GM21786 (cell line): ENCODE measurements around the gene POLN.

Experiments
- ATAC-seq: cut with Tn5 transposase; IDR thresholded peaks from one replicate; pipeline ENCODE4 v1.9.1; 2021; ENCODE audit not compliant: unreplicated experiment

Gene POLN

DNA sequence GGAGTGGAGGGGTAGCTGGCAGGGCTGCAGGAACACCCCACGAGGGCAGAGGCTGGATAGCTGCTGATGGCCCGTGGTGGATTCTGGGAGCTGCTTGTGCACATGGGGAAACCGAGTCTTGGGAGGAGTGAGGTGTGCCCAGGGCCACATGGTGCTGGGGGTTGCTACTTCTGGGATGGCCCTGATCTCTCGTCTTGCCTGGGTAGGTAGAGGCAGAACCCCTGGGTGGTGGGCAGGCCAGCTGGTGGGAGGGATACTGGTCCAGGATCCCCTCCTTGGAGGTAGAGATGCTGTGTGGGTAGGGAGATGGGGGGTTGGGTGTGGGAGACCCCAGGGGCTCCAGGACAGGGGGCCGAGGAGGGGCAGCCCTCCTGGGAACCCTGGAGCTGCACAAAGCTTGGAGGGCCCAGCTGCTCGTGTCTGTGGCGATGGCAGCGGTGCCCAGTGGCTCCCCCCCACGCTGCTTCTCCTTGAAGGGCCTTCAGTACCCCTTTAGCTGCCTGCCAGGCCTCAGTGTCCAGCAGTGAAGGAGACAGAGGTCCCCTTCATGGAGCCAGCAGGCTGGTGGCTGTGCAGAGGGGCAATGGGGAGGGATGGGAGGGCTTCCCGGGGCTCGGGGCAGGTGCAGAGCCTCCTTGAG lies 179.6 kb downstream of the POLN start:
- no peak for ATAC-seq

DNA sequence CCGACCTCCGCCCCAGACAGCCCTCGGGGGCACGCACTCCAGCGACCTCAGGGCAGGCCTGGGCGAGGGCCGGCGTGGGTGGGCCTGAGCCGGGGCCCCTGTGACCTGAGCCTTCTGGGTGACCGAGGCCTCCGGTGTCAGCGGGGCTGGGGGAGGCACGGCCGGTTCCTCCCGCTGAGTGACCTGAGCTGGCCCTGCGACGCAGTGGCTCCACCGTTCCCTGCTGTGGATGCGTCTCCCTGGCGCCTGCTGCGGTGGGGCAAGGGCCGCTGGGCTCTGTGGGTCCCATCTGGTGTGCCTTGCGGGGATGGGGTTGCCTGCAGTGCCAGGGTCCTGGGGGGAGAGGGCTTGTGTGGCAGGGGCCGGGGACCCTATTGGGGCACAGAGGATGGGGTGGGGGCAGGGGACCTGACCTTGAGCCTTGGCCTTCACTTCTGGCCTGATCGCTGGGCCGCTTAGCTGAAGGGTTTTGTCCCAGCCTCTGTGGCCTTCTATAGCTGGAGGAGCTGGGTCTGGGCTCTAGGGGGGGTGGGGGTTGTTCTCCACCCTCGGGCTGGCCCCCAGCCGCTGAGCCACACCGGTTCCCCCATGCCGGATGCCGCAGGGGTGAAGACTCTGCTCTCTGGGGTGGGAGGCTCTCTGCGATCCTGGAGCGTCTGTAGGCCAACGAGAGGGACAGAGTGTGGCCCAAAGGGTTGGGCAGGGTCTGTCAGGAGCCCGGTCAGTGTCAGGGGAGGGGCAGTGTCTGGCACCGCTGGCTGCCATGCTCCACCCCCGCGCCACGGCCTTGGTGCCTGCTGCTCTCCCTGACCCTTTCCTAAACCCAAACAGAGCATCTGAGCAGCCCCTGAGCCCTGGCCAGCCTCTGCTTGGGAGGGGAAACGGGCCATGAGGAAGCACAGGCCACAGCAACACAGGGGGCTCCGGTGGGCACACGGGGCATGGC lies 180.5 kb downstream of the POLN start:
- no peak for ATAC-seq

DNA sequence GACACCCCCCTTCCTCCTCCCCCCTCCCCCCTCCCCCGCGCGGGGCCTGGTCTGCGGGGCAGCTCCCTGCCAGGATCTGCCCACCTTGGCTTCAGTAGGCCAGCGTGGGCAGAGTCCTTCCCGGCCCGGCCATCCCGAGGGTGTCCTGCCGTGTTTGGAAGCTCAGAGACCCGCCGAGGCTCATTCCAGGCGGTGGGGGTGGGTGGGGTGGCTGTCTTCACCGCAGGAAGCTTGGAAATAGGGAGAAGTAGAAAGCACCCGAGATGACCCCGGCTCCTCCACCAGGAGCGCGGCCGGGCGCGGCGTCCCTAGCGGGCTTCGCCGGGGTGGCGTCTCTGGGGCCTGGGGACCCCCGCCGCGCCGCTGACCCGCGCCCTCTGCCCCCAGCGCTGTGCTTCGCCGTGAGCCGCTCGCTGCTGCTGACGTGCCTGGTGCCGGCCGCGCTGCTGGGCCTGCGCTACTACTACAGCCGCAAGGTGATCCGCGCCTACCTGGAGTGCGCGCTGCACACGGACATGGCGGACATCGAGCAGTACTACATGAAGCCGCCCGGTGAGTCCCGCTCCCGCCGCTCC lies 181.2 kb downstream of the POLN start:
- no peak for ATAC-seq

DNA sequence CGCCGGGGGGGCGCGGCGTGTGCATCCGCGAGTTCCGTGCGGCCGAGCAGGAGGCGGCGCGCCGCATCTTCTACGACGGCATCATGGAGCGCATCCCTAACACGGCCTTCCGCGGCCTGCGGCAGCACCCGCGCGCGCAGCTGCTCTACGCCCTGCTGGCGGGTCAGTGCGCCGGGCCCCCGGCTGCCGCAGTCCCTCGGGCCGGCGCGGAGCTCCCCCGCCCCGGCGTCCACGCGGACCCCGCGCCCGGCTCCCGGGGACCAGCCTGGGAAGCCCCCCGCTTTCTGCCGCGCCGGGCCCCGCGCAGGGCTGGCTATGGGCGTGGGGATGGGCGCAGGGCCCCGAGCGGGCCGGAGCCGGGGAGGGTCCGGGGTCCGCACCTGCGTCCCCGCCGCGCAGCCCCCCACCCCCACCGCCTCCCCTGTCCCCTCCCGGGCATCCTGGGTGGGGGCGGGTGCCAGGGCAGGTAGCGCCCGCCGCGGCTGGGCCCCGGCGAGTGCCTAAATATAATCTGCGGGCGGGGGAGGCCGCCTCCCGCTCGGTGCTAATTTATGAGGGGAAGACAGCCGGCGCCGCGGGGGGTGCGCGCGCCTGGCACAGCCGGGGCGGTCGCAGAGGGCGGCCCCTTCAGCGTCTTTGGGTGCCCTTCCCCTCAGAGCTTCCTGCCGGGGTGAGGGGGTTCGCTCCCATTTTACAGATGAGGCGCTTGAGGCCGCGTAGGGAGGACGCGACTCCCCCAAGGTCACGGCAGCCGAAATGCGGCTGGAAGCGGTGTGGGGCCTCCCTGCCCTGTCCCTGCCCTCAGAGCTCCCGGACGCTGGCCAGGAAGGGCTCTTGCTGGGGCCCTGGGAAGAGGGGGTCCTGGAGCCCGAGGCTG lies 182.0 kb downstream of the POLN start:
- ATAC-seq: no peak

DNA sequence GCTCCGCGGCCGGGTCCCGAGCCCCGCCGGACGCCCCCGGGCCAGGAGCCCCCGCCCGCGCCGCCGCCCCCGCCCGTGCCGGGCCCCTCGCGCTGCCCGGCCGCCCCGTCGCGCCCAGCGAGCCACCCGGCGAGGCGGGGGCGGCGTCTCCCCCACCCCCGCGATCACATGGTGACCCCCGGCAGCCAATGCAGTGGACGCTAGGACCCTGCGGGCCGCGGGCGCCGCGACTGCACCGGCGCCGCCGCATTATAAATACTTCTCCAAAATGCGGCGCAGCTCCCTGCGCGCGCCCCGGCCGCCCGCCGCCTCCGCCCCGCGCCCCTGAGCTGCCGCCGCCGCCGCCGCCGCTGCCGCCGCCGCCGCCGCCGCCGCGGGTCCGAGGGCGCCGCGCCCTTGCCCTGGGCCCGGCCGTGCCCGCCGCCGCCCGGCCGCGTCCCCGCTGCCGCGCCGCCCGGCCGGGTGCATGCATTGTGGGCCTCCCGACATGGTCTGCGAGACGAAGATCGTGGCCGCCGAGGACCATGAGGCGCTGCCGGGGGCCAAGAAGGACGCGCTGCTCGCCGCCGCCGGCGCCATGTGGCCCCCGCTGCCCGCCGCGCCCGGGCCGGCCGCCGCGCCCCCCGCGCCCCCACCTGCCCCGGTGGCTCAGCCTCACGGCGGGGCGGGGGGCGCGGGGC lies 182.7 kb downstream of the POLN start, which contains the start of gene NAT8L:
Gene NAT8L, plus strand, starts transcription at position 282 of the 680 bp plus-strand sequence. Its CDS starts 185 bp downstream, at position 467.
- ATAC-seq: no peak

DNA sequence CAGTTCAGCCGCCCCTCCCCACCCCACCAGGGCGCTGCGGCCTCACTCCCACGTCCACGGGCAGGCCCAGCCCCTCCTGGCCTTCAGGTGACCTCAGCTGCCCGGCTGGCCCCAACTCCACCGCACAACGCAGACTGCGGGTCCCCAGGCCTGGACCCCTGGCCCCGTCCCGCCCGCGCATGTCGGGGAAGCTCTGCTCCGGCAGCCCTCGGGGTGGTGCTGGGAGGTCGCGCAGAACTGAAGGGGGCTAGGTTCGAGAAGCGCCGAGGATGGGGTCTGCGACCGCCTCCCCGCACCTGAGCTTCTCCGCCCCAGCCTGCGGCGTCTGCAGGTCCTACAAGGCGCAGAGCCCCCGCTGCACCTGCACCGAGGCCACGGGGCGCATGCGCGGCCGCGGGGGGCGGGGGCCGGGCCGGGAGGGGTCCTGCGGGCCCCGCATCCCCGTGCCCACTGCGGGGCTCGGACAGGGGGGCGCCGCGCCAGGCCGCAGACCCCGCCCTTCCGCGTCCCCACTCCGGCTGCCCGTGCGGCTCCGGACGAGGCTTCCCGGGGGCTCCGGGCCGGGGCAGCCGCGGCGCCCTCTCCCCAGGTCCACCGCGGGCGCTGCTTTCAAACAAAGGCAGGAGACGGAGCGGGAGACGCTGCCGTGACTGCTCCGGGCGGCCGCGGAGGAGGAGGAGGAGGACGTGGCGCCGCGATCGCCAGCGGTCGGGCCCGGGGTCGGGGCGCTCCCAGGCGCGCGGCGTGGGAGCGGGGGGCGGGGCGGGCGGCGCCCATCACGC lies 183.5 kb downstream of the POLN start:
- ATAC-seq: no peak

- ATAC-seq: no peak
These were observed 184.4 kb downstream of the POLN start for GRCh38 chr4:2057382-2058065.

DNA sequence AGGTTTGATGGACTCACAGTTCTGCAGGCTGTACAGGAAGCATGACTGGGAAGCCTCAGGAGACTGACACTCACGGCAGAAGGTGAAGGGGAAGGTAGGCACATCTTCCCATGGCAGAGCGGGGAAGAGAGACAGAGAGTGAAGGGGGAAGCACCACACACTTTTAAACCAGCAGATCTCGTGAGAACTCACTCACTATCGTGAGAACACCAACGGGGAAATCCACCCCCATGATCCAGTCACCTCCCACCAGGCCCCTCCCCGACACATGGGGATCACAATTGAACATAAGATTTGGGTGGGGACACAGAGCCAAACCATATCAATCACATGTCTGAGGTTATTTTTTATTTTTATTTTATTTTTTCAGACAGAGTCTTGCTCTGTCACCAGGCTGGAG lies 187.7 kb downstream of the POLN start:
- no peak for ATAC-seq

GRCh38 chr4:2051086-2051485 lies 190.8 kb downstream of the POLN start:
- no peak for ATAC-seq

DNA sequence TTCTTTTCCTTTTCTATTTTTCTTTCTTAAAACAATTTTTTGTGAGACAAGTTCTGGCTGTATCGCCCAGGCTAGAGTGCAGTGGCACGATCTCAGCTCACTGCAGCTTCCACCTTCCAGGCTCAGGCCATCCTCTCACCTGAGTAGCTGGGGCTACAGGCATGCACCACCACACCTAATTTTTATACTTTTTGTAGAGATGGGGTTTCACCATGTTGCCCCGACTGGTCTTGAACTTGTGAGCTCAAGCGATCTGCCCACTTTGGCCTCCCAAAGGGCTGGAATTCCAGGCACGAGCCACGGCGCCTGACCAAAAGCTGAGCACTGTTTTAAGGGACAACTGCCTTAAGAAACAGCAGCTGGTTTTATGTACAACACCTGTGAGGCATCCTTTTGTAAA lies 192.1 kb downstream of the POLN start:
- no peak for ATAC-seq

- no peak for ATAC-seq
These were observed 192.5 kb downstream of the POLN start for GRCh38 chr4:2049381-2049780.

DNA sequence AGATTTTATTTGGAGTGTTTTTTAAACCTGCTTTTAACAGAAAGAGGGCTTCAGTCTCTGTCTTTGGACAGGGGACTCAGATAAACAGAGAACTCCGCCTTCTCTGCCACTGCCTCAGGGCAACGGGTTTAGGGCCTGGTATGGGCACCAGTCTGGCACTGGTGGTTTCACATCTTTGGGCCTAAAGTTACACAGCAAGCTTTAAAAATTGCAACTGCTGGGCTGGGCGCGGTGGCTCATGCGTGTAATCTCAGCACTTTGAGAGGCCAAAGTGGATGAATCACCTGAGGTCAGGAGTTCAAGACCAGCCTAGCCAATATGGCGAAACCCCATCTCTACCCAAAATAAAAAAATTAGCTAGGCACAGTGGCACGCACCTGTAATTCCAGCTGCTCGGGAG lies 193.1 kb downstream of the POLN start:
- no peak for ATAC-seq

DNA sequence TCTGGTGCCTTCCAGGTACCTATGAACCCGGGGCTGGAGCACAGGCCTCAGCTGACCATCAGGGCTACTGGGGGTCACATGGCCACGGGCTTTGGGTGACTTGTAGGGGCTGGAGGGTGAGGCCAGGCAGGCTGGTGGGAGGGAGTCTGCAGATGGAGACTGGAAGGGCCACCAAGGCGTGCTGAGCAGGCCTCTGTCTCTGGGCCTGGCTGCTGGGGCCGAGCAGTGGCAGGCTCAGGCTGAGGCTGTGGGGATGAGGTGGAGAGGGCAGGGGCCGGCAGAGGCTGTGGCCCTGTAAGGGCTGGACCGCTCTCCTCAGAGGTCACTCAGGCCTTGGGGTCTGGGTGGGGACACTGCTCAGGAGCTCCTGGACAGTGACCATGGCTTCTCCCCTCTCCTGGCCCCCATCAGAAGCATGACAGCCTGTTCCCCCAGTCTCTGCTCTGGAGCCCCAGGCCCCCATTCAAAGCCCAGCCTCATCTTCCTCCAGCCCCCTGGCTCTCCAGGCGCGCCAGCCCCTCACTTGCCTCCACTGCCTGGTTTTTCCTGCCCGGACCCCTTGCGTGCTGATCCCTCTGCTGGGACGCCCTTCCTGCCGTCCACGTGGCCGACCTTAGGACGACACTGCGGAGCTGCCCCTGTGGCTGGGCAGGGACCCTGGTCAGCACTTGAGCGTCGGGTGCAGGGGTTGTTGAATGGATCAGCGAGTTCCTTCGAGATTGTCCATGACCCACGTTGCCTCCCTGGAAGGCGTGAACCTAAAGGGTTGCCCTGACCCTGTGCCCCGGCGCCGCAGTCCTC lies 193.9 kb downstream of the POLN start:
- no peak for ATAC-seq

DNA sequence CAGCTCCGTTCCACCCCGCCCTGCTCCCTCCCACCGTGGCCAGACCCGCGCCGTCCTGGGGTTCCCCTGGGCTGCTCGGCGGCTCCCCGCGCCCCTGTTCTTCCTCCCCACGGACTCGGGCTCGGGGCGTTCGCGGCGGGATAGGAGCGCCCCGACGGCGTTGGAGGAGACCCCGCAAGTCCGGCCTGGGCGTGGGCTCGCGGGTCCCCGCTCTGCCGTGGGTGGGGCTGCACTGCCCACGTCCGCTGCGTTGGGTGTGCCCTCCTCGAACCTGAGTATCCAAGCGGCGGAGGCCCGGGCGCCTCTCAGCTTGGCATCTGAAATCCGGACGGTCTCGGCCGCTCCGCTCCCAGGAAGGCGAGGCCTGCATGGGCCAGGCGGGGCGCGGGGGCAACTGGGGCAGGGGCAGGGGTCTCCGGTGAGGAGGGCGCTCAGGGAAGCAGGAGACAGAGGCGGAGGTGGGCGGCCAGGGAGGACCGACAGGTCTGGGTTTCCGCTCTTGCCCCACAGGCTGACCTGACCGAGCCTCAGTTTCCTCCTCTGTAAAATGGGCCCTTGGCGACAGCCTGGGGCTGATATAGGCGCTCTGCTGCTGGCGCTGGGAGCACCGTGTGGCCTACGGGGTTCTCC lies 194.8 kb downstream of the POLN start:
- no peak for ATAC-seq

DNA sequence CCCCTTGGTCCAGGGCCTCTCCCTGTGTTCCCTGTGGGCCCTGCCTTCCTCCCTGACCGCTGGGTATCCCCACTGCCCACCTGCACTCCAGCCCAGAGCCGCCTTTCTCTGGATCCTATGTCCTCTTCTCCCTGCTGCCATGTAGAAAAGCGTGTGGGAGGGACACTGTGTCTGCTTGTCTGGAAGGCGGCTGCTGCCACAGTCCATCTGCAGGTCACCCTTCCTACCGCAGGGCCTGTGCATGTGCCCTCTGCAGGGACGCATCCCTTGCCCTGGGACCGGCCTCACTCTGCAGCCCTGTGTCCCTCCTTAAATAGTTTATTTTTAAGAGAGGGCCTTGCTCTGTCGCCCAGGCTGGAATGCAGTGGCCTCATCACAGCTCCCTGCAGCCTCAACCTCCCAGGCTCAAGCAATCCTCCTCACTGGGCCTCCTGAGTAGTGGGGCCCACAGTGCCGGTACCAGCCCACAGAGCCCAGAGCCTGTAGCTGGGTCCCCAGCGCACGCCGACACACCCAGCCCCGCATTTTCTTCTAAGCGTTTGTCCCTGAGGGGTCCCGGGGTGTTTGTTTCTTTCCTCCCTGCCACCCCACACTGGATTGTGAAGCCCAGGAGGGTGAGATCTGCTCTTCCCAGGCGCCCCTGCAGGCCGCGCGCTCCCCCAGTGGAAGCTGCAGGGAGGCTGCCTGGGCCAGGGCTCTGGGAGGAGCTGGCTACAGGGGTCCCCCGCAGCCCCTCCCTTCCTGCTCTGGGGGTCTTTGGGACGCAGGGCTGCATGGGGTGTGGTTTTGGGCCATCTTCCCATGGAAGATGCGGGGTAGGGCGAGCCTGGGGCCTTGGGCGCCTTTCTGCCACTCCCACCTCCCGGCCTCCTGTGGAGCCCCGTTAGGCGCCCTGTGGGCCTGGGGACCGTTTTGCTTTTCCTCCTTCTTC lies 195.6 kb downstream of the POLN start:
- no peak for ATAC-seq

DNA sequence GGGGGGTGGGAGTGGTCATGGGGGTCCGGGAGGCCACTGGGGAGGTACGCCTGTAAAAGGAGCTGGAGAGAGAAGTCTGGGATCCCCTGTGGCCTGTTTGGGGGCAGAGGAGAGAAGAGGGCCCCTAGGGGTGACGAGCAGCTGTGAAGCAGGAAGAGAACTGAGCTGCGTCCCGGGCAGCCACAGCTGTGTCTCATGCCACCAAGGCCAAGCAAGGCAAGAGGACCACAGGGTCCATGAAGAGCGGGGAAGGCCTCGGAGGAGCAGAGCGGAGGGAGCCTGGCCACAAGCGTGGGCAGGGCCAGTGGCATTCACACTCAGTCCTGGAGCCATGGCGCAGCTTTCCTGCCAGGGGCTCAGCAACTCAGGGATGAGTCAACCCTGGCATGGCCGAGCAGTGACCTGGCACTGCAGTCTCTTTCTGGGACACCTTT lies 196.4 kb downstream of the POLN start:
- ATAC-seq: no peak
